ENCODE results near the gene GSTM5.

DNA sequence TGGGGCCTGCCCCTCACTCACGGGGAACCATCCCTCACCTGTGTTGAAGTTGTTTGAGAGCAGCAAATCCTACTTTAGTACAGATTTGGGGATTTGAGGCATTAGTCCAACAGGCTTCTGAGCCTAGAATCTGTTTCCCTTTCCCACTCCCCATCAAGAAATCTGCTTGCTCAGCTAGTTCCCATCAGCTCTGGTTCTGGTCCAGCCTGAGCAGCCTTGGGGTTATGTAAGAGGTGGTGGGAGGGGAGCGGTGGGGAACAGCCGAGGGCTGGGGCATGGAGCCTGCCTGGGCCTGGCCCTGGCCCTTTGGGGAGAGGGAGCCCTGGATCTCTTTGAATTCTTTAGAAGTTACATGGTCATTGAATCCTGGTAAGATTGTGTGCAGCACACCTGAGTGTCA is 4.1 kb downstream of the GSTM5 start:
- no peak for TF ChIP-seq POLR2A (IDR thresholded peaks at IDR 0.05; ENCODE audit: low read depth, low read length)
- TF ChIP-seq EZH2 (IDR thresholded peaks at IDR 0.05; ENCODE audit: borderline replicate concordance, low read depth, low read length, severe bottlenecking) = no peak
- TF ChIP-seq, protein P1, sequence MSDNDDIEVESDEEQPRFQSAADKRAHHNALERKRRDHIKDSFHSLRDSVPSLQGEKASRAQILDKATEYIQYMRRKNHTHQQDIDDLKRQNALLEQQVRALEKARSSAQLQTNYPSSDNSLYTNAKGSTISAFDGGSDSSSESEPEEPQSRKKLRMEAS (IDR thresholded peaks at IDR 0.05; ENCODE audit: insufficient read depth, insufficient read length) = no peak
- TF ChIP-seq, protein P2, sequence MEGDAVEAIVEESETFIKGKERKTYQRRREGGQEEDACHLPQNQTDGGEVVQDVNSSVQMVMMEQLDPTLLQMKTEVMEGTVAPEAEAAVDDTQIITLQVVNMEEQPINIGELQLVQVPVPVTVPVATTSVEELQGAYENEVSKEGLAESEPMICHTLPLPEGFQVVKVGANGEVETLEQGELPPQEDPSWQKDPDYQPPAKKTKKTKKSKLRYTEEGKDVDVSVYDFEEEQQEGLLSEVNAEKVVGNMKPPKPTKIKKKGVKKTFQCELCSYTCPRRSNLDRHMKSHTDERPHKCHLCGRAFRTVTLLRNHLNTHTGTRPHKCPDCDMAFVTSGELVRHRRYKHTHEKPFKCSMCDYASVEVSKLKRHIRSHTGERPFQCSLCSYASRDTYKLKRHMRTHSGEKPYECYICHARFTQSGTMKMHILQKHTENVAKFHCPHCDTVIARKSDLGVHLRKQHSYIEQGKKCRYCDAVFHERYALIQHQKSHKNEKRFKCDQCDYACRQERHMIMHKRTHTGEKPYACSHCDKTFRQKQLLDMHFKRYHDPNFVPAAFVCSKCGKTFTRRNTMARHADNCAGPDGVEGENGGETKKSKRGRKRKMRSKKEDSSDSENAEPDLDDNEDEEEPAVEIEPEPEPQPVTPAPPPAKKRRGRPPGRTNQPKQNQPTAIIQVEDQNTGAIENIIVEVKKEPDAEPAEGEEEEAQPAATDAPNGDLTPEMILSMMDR (IDR thresholded peaks at IDR 0.05; ENCODE audit: extremely low read depth in 1 of 2, insufficient read depth in 1 of 2, low read depth in 1 of 2, low read length in 2 of 2) = no peak
- no peak for TF ChIP-seq JUN (IDR thresholded peaks at IDR 0.05; ENCODE audit: borderline replicate concordance, insufficient read depth, insufficient read length, low read depth)
- TF ChIP-seq POLR2AphosphoS5 (IDR thresholded peaks at IDR 0.05; ENCODE audit: insufficient read depth, low read depth, low read length) = no peak
